Stomach (tissue), 4 donors: ENCODE measurements around the gene DNAJC22.

Experiments
- CTCF ChIP-seq, 7 experiments: fragments of 450-650 bp in 4 of 7; fragments of 200-600 bp in 3 of 7; sonication (generic) in 3 of 7; IDR thresholded peaks; one replicate each; pipeline ENCODE4 v1.5.1; 2016 to 2019; ENCODE audit warnings: antibody characterized with exemption in 7 of 7, control low read depth in 2 of 7, mild to moderate bottlenecking in 1 of 7
- POLR2A ChIP-seq, 4 donors: fragments of 450-650 bp; IDR thresholded peaks; one replicate each; pipeline ENCODE4 v1.6.1; 2016; ENCODE audit warnings: antibody characterized with exemption in 4 of 4, control low read depth in 2 of 4, mild to moderate bottlenecking in 1 of 4, moderate library complexity in 1 of 4

- no peak for TF ChIP-seq CTCF (IDR thresholded peaks at IDR 0.05)
- no peak for TF ChIP-seq POLR2A (IDR thresholded peaks at IDR 0.05)
Measured at GRCh38 chr12:49355913-49356312, 9.2 kb downstream of the DNAJC22 start.
